NT2/D1 (cell line): ENCODE measurements around the gene ACSL4.
A peak's percentile ranks its signal among the peaks of the same experiment; 100 is the strongest.

Source experiments
- DNase-seq: peaks from one replicate; pipeline ENCODE4 v3.0.0-alpha.2; 2011; ENCODE audit warnings: low read depth, low spot score
- H3K27me3 ChIP-seq: 2 replicates; pipeline ENCODE4 v1.6.0; 2011; ENCODE audit warnings: mild to moderate bottlenecking; ENCODE audit not compliant: insufficient read length, insufficient read depth
- H3K36me3 ChIP-seq: 2 replicates; pipeline ENCODE4 v1.6.1; 2011; ENCODE audit warnings: mild to moderate bottlenecking, low read length, mixed read lengths; ENCODE audit not compliant: insufficient read depth, insufficient read length
- H3K4me1 ChIP-seq: 2 replicates; pipeline ENCODE4 v1.5.1; 2011; ENCODE audit not compliant: insufficient read depth, insufficient read length
- H3K4me3 ChIP-seq: 2 replicates; pipeline ENCODE4 v1.5.1; 2011; ENCODE audit warnings: low read depth; ENCODE audit not compliant: insufficient read length
- H3K9ac ChIP-seq: 2 replicates; pipeline ENCODE4 v1.6.0; 2011; ENCODE audit warnings: low read depth; ENCODE audit not compliant: insufficient read length
- H3K9me3 ChIP-seq: 2 replicates; pipeline ENCODE4 v1.5.1; 2011; ENCODE audit warnings: mild to moderate bottlenecking, low read length; ENCODE audit not compliant: insufficient read depth
- SUZ12 ChIP-seq: IDR thresholded peaks from 2 replicates; pipeline ENCODE4 v1.6.1; 2011; ENCODE audit not compliant: insufficient read length, insufficient read depth; ENCODE audit errors: extremely low read depth
- YY1 ChIP-seq: IDR thresholded peaks from 2 replicates; pipeline ENCODE4 v1.6.1; 2011; ENCODE audit not compliant: insufficient read length, insufficient read depth
- ZNF274 ChIP-seq: IDR thresholded peaks from 2 replicates; pipeline ENCODE4 v1.6.1; 2011; ENCODE audit warnings: mild to moderate bottlenecking, low read depth, low read length

ACSL4 gene

DNA sequence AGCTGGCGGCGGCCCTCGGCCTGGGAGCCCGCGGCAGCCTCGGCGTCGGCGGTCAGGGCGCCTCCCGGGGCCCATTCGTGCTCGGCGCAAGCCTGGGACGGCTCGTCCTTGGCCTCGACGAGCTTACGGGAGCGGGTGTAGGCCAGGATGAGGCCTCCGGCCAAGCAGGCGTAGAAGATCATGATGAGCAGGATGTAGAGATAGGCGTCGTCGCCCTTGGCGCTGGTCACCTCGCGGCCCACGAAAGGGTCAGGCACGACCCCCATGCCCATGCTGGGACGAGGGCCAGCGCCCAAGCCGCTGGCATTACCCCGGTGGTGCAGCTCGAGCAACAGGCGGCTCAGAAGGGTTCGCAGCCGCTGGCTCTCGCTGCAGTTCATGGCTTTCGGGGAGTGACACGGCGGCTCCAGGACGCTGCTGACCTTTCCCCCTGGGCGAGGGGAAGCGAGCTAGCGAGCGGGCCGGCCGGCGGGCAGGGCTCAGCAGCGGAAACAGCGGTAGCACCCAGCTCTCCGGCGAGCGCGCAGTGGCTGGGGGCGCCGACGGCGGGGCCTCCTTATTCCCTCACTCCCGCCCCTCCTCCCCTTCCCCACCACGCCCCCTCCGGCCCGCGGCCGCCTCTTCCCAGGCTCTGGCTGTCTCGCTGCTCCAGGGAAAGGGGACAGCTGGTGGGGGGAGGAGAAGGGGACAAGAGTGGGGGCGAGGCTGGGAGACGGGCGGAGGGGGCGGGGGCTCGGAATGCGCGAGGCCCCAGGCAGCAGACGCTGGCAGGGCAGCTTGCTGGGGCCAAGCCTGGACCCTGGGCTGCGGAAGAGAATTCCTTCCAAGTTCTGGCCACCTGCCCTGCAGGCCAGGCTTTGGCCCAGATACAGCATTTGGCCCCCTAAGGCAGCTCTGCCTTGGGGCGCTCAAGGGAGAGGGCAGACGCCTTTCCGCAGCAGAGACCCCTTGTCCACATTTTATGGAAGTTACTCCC, 108.1 kb downstream of the ACSL4 start, which contains the start of gene KCNE5:
TSS of gene KCNE5 (minus strand) at position 532 of the 976 bp plus-strand sequence. CDS start at position 380, 152 bp downstream.
- no peak for DNase-seq
- TF ChIP-seq ZNF274, result no peak
- no peak for TF ChIP-seq YY1
- no peak for TF ChIP-seq SUZ12
- H3K4me1 ChIP-seq, result peaks cover 4% of the 10 kb centered on the region
- H3K27me3 ChIP-seq, result no peaks in the 10 kb centered on the region
- no peaks in the 10 kb centered on the region for H3K9me3 ChIP-seq
- H3K4me3 ChIP-seq, result peak within 1 kb of the TSS; percentile 2
- H3K9ac ChIP-seq, result peak within 1 kb of the TSS; percentile 50
- H3K36me3 ChIP-seq, result no peaks in the 10 kb centered on the region

DNA sequence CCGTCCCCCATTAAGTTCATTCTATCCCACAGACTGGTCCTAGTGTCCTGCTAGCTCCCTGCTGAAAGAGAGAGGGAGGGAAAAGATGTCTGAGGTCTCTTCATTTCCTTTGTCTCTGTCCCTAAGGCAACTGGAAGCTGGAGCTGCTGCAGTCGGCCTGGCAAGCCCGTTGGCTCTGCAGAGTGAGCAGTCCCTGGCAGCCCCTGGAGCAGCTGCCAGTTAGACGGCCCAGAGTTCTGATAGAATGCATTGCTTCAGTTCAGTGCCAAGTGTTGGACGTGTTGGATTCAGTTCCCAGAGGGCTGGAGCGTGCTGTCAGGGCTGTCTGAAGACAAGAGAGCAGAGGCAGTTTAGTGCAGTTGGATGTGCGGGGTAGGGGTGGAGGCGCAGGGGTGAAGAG, 109.1 kb downstream of the ACSL4 start:
- Histone ChIP-seq H3K9me3 (no peaks in the 10 kb centered on the region), H3K36me3 (no peaks in the 10 kb centered on the region), H3K9ac (no peak overlapping the region), H3K4me3 (no peak overlapping the region), H3K27me3 (no peaks in the 10 kb centered on the region), H3K4me1 (peaks cover 4% of the 10 kb centered on the region)
- no peak for DNase-seq
- TF ChIP-seq SUZ12 (no peak), ZNF274 (no peak), YY1 (no peak)

DNA sequence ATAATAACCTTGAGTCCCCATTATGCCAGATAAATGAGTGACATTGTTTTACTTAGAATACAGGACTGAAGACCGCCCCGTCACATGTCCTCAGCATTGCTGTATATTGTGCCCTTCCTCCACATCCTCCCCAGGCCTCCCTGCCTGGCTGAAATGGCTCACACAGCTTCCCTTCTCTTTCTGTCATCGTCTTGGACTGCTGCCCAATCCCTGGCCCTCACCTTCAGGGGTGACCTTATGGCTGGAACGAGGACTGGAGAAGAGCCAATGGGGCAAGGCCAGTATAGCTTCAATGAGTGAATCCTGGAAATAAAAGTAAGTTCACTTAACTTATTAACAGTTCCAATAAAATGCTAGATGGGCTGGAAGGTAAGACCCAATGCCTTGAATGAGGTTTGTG, 110.8 kb downstream of the ACSL4 start:
- H3K27me3 ChIP-seq, result no peaks in the 10 kb centered on the region
- no peak overlapping the region for H3K9ac ChIP-seq
- peaks cover 4% of the 10 kb centered on the region for H3K4me1 ChIP-seq
- no peak for DNase-seq
- no peak for TF ChIP-seq SUZ12
- no peak for TF ChIP-seq YY1
- TF ChIP-seq ZNF274, result no peak
- no peaks in the 10 kb centered on the region for H3K9me3 ChIP-seq
- H3K36me3 ChIP-seq, result no peaks in the 10 kb centered on the region
- H3K4me3 ChIP-seq, result no peak overlapping the region

DNA sequence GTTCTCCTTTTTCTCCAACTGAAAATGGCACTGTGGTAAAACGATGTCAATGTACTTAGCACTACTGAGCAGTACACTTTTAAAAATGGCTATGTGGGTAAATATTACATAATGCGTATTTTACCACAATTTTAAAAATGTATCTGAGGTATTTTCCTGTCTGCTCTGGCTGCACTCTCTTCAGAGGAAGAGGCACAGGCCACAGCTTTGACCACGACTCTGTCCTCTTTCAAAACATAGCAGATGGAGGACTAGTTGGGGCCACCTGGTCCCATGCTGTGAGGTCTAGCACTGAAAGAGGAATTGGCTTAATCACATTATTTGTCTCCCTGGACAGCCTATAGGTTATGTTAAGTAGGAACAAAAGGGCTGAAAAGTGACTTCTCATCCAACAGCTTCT, 113.3 kb downstream of the ACSL4 start:
- H3K4me3 ChIP-seq, result no peak overlapping the region
- no peaks in the 10 kb centered on the region for H3K36me3 ChIP-seq
- H3K9me3 ChIP-seq, result no peaks in the 10 kb centered on the region
- H3K27me3 ChIP-seq, result no peaks in the 10 kb centered on the region
- DNase-seq, result no peak
- no peak for TF ChIP-seq ZNF274
- TF ChIP-seq SUZ12, result no peak
- TF ChIP-seq YY1, result no peak
- no peak overlapping the region for H3K9ac ChIP-seq
- H3K4me1 ChIP-seq, result peaks cover 4% of the 10 kb centered on the region

DNA sequence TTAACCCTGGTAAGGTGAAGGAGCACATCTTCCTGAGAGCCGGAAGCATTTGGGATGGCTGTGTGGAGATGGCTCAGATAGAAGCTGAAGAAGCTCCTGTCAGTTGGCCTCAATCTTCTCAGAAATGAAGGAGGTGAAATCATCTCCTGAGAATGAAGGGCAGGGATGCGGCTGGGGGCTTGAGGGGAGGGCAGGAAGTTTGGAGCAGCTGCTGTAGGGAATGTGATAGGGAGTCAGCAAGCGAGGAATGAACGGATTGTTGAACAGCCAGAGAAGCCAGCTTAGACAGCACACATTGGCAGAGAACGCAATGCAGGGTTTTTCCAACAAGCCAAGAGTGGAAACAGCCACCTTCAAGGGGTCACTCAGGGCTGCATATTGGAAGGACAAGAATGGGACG, 118.1 kb downstream of the ACSL4 start:
- Histone ChIP-seq H3K4me3 (no peak overlapping the region), H3K4me1 (no peaks in the 10 kb centered on the region), H3K9ac (no peak overlapping the region), H3K27me3 (no peaks in the 10 kb centered on the region), H3K36me3 (no peaks in the 10 kb centered on the region), H3K9me3 (no peaks in the 10 kb centered on the region)
- TF ChIP-seq YY1, result no peak
- TF ChIP-seq ZNF274, result no peak
- no peak for TF ChIP-seq SUZ12
- DNase-seq, result no peak

DNA sequence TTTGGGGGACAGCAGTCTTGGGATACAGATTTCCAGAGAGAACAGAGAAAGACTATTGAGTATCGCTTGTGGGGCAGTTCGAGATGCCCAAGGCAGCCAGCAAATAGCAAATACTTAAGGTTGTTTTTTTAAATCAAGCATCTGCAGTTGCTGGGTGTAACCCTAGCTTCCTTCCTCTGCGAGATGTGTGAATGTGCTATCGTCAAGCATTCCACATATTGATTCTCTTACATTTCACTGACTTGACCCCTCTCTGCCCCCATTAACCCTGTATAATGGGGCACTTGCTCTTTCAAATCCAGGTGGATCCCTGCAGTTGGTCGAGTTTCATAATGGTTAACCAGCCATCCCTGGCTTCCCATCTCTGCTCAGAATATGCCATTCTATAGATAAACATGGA, 131.6 kb downstream of the ACSL4 start:
- TF ChIP-seq YY1 (no peak), SUZ12 (no peak), ZNF274 (no peak)
- Histone ChIP-seq H3K27me3 (no peaks in the 10 kb centered on the region), H3K9ac (no peak overlapping the region), H3K4me1 (no peaks in the 10 kb centered on the region), H3K9me3 (no peaks in the 10 kb centered on the region), H3K36me3 (no peaks in the 10 kb centered on the region), H3K4me3 (no peak overlapping the region)
- no peak for DNase-seq

DNA sequence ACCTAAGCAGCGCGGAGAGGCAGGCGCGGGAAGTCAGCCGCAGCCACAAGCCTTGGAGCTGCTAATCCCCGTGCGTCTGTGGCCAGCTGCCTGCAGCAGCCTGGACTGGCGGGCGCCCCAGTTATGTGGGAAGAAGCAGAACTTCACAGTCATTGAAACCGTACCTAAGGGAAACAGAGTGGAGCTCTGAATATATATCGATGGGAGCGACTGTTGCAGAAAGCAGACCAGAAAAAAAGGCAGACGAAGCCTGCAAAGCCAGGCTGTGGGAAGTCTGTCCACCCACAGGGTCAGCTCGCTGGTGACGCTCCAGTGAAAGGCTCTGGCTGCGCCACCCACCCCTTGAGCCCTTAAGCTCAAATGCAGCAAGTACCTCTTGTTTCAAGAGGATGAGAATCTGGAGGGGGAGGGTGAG, 132.8 kb downstream of the ACSL4 start:
- Histone ChIP-seq H3K9ac (no peak overlapping the region), H3K9me3 (no peaks in the 10 kb centered on the region), H3K27me3 (no peaks in the 10 kb centered on the region), H3K36me3 (no peaks in the 10 kb centered on the region), H3K4me3 (no peak overlapping the region), H3K4me1 (no peaks in the 10 kb centered on the region)
- DNase-seq, result no peak
- TF ChIP-seq SUZ12 (no peak), ZNF274 (no peak), YY1 (no peak)
